T-helper 2 cell treated with Interferon-gamma antibody and Interleukin-4, amounts not matched to agents 5 μg/mL and 100 μg/mL, for 36 hours (primary cell): Measurements from ENCODE around the gene TMTC2.
"Not testable (repeated sequence)": the region's sequence is repeated elsewhere in the genome, so short reads cannot be mapped to it uniquely, and the experiment has no call there.

Experiments
- DNase-seq: peaks from one replicate; pipeline ENCODE4 v3.0.0; 2021; ENCODE audit warnings: low spot score
- H3K27ac Mint-ChIP-seq: one replicate; pipeline ENCODE4 v1.8.0; 2021; ENCODE audit warnings: mild to moderate bottlenecking, mixed read lengths
- H3K27me3 Mint-ChIP-seq: one replicate; pipeline ENCODE4 v1.8.0; 2021; ENCODE audit warnings: low read depth, mixed read lengths
- H3K36me3 Mint-ChIP-seq: one replicate; pipeline ENCODE4 v1.8.0; 2021; ENCODE audit warnings: low read depth, mixed read lengths
- H3K4me1 Mint-ChIP-seq: one replicate; pipeline ENCODE4 v1.8.0; 2021; ENCODE audit warnings: low read depth, mixed read lengths
- H3K4me3 Mint-ChIP-seq: one replicate; pipeline ENCODE4 v1.8.0; 2022; ENCODE audit warnings: mild to moderate bottlenecking, moderate library complexity, mixed read lengths
- H3K9me3 Mint-ChIP-seq: one replicate; pipeline ENCODE4 v1.8.0; 2021; ENCODE audit warnings: mixed read lengths

TMTC2 gene

DNA sequence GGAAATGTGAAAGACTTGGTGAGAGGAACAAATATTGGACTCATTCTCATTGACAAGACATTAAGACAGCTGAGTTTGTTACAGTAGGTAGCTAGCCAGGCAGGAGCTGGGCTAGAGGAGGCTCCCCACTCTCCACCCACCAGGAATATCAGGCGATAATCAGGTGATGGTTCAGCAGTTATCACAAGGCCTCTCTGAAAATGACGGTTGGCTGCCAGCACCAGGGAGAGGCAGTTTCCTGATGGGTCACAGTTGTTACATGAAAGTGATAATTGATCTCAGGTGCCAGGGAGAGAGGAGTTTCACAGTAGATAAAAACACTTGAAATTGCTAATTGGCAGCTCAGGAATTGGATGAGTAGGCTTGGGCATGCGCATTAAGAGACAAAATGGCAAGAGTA lies 116.5 kb downstream of the TMTC2 start:
- no peaks in the 10 kb centered on the region for H3K9me3 Mint-ChIP-seq
- H3K36me3 Mint-ChIP-seq: no peaks in the 10 kb centered on the region
- H3K4me3 Mint-ChIP-seq: no peak overlapping the region
- no peak overlapping the region for H3K27ac Mint-ChIP-seq
- H3K27me3 Mint-ChIP-seq: no peaks in the 10 kb centered on the region
- no peak for DNase-seq
- no peaks in the 10 kb centered on the region for H3K4me1 Mint-ChIP-seq

DNA sequence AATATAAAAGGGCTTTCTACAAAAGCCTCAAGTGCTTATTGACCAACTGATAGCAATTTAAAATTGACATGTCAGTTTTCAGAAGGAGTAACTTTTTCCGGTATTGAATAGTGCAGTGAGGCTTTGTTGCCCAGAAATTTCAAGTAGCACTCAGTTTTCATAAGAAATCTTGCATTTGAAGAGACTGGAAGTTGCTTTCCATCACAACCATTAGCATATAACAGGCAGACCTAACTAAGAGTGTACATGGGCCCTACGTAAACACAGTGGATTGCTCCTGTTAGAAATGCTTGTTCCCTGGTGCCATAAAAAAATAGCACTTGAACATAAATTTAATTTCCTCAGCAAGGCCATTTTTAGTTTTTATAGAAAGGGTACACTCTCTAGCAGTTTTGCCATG lies 117.9 kb downstream of the TMTC2 start:
- H3K27me3 Mint-ChIP-seq: no peaks in the 10 kb centered on the region
- no peak for DNase-seq
- H3K36me3 Mint-ChIP-seq: no peaks in the 10 kb centered on the region
- no peaks in the 10 kb centered on the region for H3K9me3 Mint-ChIP-seq
- no peak overlapping the region for H3K4me3 Mint-ChIP-seq
- H3K4me1 Mint-ChIP-seq: no peaks in the 10 kb centered on the region
- H3K27ac Mint-ChIP-seq: no peak overlapping the region

DNA sequence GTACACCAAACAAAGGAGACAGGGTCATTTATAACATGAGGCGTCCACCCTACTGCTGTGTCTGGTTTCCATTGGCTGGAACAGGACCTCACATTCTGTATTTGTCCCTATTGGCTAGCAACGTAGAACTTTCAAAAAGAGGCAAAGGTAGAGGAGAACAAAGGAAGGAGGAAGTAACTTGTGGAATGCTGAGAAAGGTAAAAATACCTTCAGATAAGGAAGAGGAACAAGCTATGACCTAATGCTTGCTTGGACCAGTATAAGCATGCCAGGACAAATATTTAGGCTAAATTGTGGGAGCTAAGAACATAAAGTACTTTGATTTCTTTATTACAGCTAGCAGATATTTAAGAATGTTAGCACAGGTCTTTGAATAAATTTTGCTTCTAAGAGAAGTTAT lies 118.3 kb downstream of the TMTC2 start:
- H3K9me3 Mint-ChIP-seq, H3K4me1 Mint-ChIP-seq, H3K27ac Mint-ChIP-seq, DNase-seq, H3K27me3 Mint-ChIP-seq, H3K4me3 Mint-ChIP-seq, H3K36me3 Mint-ChIP-seq: not testable (repeated sequence)

DNA sequence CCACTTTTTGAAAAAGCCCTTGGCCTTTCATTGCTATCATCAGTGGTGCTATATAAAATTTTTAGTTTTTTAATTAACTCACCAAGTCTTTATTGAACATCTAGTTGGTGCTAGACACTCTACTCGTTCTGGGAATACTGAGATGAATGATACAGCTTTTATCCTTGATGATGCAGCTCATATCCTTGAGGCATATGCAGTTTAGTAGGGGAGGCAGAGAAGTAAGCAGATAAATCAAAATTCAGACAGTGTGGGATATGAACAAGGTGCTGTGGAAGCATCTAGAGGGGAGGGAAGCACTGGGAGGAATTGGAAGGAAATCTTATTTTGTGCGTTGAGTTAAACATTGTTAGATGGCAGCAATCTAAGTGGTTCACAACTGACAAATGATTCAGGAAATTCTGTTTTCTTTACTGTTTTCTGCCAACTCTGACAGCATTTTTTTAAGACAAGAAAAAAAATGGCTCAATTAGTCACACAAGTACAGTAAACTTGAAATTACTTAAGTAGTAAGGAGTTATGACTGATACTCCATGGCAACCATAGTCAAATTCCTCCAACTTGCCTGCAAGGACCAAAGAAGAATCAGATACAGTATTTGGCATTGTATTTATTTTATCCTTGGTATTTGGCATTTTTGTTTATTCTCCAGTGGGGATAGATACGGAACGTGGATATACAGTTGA lies 119.2 kb downstream of the TMTC2 start:
- DNase-seq: no peak
- Mint-ChIP-seq H3K4me1 (no peaks in the 10 kb centered on the region), H3K9me3 (no peaks in the 10 kb centered on the region), H3K27me3 (no peaks in the 10 kb centered on the region), H3K27ac (no peak overlapping the region), H3K4me3 (no peak overlapping the region), H3K36me3 (no peaks in the 10 kb centered on the region)

DNA sequence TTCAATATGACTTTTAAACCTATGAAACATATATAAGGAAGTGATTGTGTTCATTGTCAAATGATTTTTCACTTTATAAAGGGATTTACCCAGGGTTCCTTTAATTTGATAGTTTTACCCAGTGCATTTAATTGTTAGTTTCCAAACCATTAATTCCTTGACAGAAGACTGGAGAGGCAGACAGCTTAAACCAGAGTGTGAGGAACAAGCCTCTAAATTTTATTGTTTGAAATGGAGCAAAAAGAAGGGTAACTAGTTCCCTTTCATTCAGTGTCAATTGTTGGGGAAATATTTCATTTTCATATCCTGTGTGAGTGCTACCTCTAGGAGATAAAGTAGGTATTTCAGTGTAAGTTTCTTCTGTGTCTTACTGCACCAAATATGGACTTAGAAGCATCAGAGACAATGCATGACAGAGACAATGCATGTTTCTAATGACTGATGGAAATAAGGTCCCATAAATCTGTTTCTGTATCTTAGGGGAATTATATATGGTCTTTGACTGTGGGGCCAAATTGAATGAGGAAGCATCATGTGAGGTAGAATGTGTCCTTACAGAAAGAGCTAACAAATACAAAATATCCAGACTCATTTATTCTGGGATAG lies 120.5 kb downstream of the TMTC2 start:
- Mint-ChIP-seq H3K9me3 (no peaks in the 10 kb centered on the region), H3K4me1 (no peaks in the 10 kb centered on the region), H3K27me3 (no peaks in the 10 kb centered on the region), H3K36me3 (no peaks in the 10 kb centered on the region), H3K4me3 (no peak overlapping the region), H3K27ac (no peak overlapping the region)
- no peak for DNase-seq

DNA sequence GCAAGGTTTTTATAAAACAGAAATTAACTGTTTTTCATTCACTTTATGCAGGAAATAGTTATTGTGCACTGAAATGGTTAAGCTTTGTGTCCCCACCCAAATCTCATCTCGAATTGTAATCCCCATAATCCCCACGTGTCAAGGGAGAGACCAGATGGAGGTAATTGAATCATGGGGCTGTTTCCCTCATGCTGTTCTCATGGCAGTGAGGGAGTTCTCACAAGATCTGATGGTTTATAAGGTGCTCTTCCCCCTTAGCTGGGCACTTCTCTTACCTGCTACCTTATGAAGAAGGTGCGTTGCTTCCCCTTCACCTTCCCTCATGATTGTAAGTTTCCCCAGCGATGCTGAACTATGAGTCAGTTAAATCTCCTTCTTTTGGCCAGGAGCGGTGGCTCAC lies 123.9 kb downstream of the TMTC2 start:
- H3K9me3 Mint-ChIP-seq: no peaks in the 10 kb centered on the region
- no peak for DNase-seq

DNA sequence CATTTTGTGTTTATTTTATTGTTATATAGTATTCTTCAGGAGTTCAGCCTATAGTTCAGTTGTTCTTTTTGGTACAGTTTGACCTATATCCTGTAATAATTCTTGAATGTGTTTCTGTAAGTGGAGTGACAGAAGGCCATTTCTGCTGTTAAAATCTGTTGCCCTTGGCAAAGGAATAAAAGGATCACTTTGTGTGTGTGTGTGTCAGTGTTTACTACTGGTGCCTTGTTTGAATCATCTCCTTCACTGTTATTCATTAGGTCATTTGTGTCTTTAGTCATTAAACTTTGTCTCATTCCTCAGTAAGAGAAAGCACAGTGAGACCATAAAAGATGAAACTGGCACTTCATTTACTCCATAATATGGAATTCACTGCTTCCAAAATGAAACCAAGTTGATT lies 130.7 kb downstream of the TMTC2 start:
- DNase-seq: no peak
- no peaks in the 10 kb centered on the region for H3K27me3 Mint-ChIP-seq
- H3K36me3 Mint-ChIP-seq: no peaks in the 10 kb centered on the region
- H3K27ac Mint-ChIP-seq: no peak overlapping the region
- H3K4me1 Mint-ChIP-seq: no peaks in the 10 kb centered on the region
- H3K4me3 Mint-ChIP-seq: no peak overlapping the region
- no peaks in the 10 kb centered on the region for H3K9me3 Mint-ChIP-seq

More for the DNA sequence above, 123.9 kb downstream of the TMTC2 start:
- H3K27ac Mint-ChIP-seq: no peak overlapping the region
- H3K4me1 Mint-ChIP-seq: no peaks in the 10 kb centered on the region
- H3K36me3 Mint-ChIP-seq: no peaks in the 10 kb centered on the region
- H3K27me3 Mint-ChIP-seq: no peaks in the 10 kb centered on the region
- no peak overlapping the region for H3K4me3 Mint-ChIP-seq

DNA sequence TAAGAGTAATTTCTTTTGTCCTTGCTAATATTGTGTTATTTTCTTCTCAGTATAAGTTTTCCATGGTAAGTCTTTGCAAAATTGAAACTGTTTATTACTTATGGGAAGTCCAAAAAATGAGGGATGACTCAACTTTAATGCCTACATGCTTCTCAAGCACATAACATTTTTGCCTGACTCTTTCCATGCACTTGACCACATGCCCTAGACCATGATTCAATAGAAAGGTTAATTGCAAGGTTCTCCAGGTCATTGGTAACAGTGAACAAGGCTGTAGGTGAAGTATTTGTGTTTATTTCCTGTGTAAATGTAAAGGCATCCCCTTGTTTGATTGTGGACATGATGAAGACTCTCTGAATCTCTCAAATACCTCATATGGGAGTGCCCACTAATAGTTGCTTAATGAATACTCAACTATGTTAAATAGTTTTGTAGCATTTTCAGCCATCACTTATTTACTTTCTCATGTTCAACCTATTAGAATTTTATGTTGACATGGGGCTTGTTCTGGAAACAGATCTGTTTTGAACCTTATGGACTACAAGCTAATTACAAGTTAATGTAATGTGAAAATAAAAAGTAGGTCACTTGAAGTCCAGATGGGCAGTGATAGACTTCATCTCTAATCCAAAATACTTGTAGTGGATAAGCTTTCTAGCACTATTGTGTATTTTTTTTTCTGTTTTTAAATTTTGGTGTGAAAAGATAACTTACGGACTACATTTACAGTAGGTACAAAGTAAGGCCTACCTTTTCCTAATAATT lies 131.7 kb downstream of the TMTC2 start:
- H3K27ac Mint-ChIP-seq: no peak overlapping the region
- H3K4me3 Mint-ChIP-seq: no peak overlapping the region
- H3K4me1 Mint-ChIP-seq: no peaks in the 10 kb centered on the region
- no peak for DNase-seq
- H3K27me3 Mint-ChIP-seq: no peaks in the 10 kb centered on the region
- no peaks in the 10 kb centered on the region for H3K36me3 Mint-ChIP-seq
- H3K9me3 Mint-ChIP-seq: no peaks in the 10 kb centered on the region

DNA sequence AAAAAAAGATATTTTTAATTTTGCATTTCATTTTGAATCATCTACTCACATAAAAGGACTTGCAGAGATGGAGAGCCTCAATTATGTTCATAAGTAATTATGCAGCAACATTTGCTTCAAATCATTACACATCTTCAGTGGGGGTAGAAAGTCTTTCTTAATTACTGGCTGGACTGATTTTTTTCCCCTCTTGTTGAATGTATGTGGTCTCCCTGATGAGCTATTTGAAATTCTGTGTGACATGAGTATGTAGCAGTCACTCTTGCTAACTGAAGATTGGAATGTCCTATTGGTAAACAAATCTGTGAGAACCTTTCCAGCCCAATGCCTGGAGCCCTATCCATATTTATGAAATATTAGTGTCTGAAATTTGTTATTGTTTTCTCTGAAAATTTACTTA lies 139.8 kb downstream of the TMTC2 start:
- no peak for DNase-seq
- no peak overlapping the region for H3K4me3 Mint-ChIP-seq
- H3K4me1 Mint-ChIP-seq: no peaks in the 10 kb centered on the region
- no peaks in the 10 kb centered on the region for H3K9me3 Mint-ChIP-seq
- no peak overlapping the region for H3K27ac Mint-ChIP-seq
- no peaks in the 10 kb centered on the region for H3K36me3 Mint-ChIP-seq
- no peaks in the 10 kb centered on the region for H3K27me3 Mint-ChIP-seq

DNA sequence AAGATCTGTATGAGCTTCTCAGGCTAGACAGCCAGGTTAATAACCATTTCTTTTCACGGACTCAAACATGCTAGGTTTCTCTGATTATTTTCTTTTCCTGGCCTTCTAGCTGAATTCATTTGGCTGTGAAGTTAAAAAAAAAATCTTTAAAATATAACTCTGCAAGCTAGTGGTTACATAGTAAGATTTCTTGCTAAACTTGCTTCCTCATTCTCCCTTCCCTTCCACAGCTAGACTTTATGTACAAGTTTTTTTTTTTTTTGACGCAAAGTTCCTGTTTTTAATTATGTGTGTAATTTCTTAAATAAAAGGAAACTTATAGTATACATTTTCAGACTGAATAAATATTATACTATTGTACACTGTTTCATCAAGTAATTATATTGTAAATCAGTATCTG lies 145.4 kb downstream of the TMTC2 start:
- no peak overlapping the region for H3K27ac Mint-ChIP-seq
- no peaks in the 10 kb centered on the region for H3K9me3 Mint-ChIP-seq
- H3K36me3 Mint-ChIP-seq: no peaks in the 10 kb centered on the region
- H3K4me3 Mint-ChIP-seq: no peak overlapping the region
- no peaks in the 10 kb centered on the region for H3K4me1 Mint-ChIP-seq
- no peaks in the 10 kb centered on the region for H3K27me3 Mint-ChIP-seq
- DNase-seq: no peak

DNA sequence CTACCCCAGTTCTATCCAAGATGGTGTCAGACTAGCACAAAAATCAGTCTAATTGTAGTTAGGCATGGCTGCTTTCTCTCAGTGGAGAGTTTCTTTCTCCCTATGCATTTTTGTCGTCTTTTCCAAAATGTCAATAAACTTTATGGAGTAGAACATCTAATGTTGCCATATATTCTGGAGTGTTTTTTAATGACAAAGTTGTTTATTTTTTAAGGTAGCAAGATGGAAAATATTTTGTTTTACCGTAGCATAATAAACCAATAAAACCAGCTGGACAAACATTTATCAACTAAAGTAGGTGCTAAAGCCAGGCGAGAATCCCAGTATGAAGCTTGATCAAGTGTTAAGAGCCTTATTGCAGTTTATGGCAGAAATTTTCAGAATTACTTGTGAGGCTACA lies 146.3 kb downstream of the TMTC2 start:
- H3K4me3 Mint-ChIP-seq: no peak overlapping the region
- no peaks in the 10 kb centered on the region for H3K4me1 Mint-ChIP-seq
- H3K9me3 Mint-ChIP-seq: no peaks in the 10 kb centered on the region
- no peak for DNase-seq
- H3K27me3 Mint-ChIP-seq: no peaks in the 10 kb centered on the region
- H3K27ac Mint-ChIP-seq: no peak overlapping the region
- no peaks in the 10 kb centered on the region for H3K36me3 Mint-ChIP-seq

DNA sequence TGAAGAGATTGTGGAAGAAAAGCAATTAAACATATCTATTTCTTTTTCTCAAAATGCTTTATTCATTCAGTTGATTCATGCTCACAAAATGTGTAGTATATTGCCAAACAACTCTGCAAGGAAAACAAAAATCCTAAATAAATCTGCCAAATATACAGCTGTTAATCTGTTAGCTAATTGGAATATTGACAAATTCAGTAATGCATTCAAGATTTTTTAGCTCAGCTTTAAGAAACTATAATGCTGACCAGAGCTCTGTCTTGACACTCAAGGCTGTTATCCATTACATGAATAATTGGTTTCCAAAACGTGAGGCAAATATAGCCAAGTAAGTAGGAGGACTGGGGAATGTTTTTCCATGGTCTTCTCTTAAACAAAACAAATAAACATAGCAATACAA lies 146.8 kb downstream of the TMTC2 start:
- Mint-ChIP-seq H3K4me1 (no peaks in the 10 kb centered on the region), H3K27me3 (no peaks in the 10 kb centered on the region), H3K36me3 (no peaks in the 10 kb centered on the region), H3K4me3 (no peak overlapping the region), H3K9me3 (no peaks in the 10 kb centered on the region), H3K27ac (no peak overlapping the region)
- no peak for DNase-seq

DNA sequence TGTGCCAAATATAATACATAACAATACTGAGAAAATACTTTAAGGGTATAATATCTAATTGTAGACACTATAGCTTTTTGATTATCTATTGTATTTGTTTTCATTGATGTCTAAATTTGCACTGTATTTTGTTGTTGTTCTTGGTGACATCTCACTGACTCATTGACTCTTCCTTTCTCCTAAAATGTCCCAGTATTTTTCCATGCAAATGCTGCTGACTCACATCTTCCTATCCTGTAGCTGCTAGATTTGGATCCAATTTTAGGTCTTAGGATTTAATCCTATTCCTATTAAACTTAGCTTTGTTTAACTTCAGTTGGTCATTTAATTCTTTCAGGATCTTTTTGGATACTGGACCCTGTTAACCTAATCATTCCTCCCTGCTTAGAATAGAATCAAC lies 148.5 kb downstream of the TMTC2 start:
- H3K36me3 Mint-ChIP-seq: no peaks in the 10 kb centered on the region
- H3K27me3 Mint-ChIP-seq: no peaks in the 10 kb centered on the region
- no peaks in the 10 kb centered on the region for H3K9me3 Mint-ChIP-seq
- no peak overlapping the region for H3K4me3 Mint-ChIP-seq
- H3K4me1 Mint-ChIP-seq: no peaks in the 10 kb centered on the region
- H3K27ac Mint-ChIP-seq: no peak overlapping the region
- no peak for DNase-seq

DNA sequence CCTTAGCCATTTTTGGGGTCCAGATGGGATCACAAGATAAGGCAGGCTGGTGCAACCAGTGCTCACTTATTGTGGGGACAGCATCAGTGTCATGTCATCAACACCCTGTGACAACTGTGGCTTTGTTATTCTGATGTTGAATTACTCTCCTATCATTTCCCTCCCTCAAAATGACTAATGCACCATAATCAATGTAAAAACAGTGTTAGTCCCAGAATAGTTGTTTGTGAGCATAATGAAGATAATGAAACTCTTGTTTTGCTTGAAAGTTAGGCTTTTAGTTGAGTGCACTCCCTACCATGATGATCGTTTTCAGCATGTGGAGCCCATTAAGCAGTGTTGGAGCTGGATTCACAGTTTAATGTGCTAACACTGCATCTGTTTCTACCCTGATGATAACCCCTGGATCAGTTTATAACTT lies 151.4 kb downstream of the TMTC2 start:
- no peak overlapping the region for H3K27ac Mint-ChIP-seq
- no peak for DNase-seq
- H3K4me1 Mint-ChIP-seq: no peaks in the 10 kb centered on the region
- H3K9me3 Mint-ChIP-seq: no peaks in the 10 kb centered on the region
- no peaks in the 10 kb centered on the region for H3K27me3 Mint-ChIP-seq
- no peaks in the 10 kb centered on the region for H3K36me3 Mint-ChIP-seq
- no peak overlapping the region for H3K4me3 Mint-ChIP-seq
